IPS DF 6.9 (cell line): ENCODE results near the gene SCN10A.

Source experiments
- DNase-seq: peaks from one replicate; pipeline ENCODE4 v3.0.0-alpha.2; 2013; ENCODE audit warnings: low read depth, low spot score
- H3K27ac ChIP-seq: one replicate; pipeline ENCODE4 v1.5.1; 2013; ENCODE audit warnings: low read length, control low read depth
- H3K27me3 ChIP-seq: 2 replicates; pipeline ENCODE4 v1.6.1; 2013; ENCODE audit warnings: mild to moderate bottlenecking, low read length; ENCODE audit not compliant: control insufficient read depth, insufficient read depth
- H3K36me3 ChIP-seq: 2 replicates; pipeline ENCODE4 v1.6.1; 2013; ENCODE audit warnings: low read length; ENCODE audit not compliant: control insufficient read depth, insufficient read depth
- H3K4me1 ChIP-seq: 2 replicates; pipeline ENCODE4 v1.6.1; 2013; ENCODE audit warnings: low read length; ENCODE audit not compliant: control insufficient read depth, insufficient read depth
- H3K4me3 ChIP-seq: 2 replicates; pipeline ENCODE4 v1.5.1; 2013; ENCODE audit warnings: mild to moderate bottlenecking, low read length
- H3K9me3 ChIP-seq: 2 replicates; pipeline ENCODE4 v1.6.1; 2013; ENCODE audit warnings: low read length, inconsistent platforms; ENCODE audit not compliant: control insufficient read depth, insufficient read depth
- WGBS: extraction: QIAGEN DNeasy Blood & Tissue Kit; methylation state at CpG from one replicate; pipeline ENCODE4 v1.1.7; 2013; ENCODE audit warnings: mixed read lengths, missing lambda C conversion rate; ENCODE audit not compliant: insufficient read length, insufficient coverage; 5-methylcytosine and 5-hydroxymethylcytosine counted together

SCN10A gene

DNA sequence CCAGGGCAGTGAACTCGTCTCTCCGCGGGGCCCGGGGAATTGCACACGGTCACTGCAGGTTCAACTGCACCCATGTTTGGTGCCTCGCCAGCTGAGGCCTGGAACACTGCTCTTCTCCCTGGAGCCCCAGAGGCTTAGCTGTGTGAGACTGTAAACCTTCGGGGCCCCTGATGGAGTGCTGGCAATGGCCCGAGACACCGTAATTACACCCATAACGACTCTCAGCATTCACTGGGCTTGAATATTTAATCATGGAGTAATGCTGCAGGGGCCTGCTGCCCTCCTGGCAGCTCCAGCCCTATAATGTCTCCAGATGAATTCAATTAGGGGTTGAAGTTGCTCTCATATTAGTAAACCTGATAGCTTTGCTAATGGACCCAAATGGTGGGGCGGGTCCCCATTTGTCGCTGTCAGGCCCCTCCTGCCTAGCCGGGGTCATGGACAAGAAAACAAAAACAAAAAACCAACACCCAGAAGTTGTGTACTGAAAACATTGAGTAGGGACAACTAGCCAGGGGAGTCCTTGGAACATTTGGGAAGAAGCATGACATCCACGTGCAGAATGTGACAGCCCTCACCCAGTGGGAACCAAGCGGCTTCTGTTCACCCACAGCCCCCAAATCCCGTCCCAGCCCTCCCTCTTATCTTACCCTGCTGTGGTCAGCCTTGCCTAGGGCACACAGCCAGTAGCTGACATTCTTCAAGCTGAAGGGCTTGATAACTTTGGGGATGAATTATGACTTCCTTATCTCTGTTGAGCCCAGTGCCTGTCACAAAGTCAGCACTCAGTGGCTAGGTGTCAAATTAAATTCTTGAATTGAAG is 92.2 kb downstream of the SCN10A start:
- no CpG with 5 or more reads among the region's 16 CpGs for WGBS
- Histone ChIP-seq H3K4me1 (peaks cover 4% of the 10 kb centered on the region), H3K27me3 (no peaks in the 10 kb centered on the region), H3K4me3 (no peak overlapping the region), H3K27ac (no peak overlapping the region), H3K9me3 (no peaks in the 10 kb centered on the region), H3K36me3 (no peaks in the 10 kb centered on the region)
- DNase-seq: no peak

DNA sequence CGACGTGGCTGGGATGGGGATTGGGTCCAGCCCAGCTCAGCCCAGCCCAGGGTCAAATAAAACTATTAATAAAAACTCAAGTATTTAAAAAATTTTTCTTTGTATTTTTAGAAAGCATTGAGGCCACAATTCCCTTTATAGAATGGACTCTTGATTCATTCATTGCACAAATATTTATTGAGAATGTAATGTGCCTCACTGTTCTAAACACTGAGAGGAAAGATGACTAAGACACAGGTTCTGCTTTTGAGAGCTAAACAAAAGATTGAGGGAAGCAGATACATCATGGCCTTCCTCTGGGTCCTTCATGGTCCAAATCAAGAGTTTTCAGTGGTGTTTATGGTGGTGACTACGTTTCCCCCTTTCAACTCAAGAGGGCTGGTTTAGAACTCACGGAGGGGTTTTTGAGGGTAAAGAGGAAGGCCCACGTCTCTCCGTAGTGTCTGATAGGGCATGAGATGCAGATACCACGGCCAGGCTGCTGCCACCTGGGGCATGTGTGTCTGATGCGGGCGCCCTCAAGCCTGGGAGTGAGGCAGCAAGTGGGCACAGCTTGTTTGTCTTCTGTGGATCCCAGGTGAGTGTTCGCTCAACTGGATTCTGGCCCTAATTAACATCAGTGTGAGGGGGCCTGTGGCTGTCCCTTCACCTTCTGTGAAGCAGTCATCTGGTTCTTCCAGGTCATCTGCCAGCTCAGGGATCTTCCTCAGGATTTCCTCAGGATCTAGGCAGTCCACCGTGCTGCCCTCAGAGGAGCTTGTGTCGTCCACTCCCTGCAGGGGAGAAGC is 93.0 kb downstream of the SCN10A start:
- Histone ChIP-seq H3K4me3 (no peak overlapping the region), H3K4me1 (peaks cover 4% of the 10 kb centered on the region), H3K27me3 (no peaks in the 10 kb centered on the region), H3K27ac (no peak overlapping the region), H3K9me3 (no peaks in the 10 kb centered on the region), H3K36me3 (no peaks in the 10 kb centered on the region)
- DNase-seq: no peak
- WGBS: no CpG with 5 or more reads among the region's 12 CpGs

DNA sequence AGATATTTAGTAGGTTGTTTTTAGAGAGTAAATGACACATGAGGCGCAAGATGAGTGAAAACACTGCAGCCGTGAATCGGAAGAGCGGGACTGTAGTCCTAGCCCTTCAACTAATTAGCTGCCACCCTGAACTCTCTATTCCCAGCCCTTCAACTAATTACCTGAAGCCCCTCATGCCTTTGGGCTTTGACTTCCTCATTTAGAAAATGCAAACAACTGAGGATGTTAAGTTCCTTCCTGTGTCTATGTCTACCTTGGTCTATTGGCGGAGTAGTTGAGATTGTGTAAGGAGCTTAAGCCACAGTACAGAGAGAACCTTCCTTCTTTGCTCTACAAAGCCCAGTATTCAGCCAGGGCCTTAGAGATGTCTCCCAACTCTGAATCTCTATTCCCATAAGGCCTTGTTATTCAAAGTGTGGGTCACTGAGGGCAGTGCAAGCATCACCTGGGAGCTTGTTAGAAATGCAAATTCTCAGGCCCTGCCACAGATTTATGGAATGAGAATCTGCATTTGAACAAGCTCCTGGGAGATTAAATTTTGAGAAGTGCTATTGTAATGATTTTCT is 94.7 kb downstream of the SCN10A start:
- H3K36me3 ChIP-seq: no peaks in the 10 kb centered on the region
- no CpG with 5 or more reads among the region's 5 CpGs for WGBS

DNA sequence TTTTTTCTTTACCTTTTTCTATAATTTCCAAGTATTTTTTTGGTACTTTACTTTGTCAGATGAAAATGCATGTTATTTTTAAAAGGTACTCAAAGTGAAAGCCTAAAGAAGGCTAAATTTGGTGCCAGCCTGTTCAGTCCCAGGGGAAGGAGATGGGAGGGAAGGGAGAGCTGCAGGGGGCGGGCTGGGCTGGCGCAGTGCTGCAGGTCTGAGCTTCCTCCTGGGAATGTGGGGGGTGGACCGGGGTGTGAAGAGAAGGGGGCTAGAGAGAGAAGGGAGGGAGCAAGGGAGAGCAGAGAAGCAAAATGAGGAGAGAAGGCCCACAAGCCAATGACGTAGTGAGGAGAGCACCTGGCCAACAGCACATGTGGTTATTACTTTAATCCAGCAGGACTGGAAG is 95.6 kb downstream of the SCN10A start:
- WGBS: no CpG with 5 or more reads among the region's 4 CpGs
- DNase-seq: no peak

More for the DNA sequence above, 94.7 kb downstream of the SCN10A start:
- no peak for DNase-seq
- H3K9me3 ChIP-seq: no peaks in the 10 kb centered on the region
- no peak overlapping the region for H3K4me3 ChIP-seq
- no peaks in the 10 kb centered on the region for H3K27me3 ChIP-seq
- no peak overlapping the region for H3K27ac ChIP-seq
- H3K4me1 ChIP-seq: peaks cover 4% of the 10 kb centered on the region

DNA sequence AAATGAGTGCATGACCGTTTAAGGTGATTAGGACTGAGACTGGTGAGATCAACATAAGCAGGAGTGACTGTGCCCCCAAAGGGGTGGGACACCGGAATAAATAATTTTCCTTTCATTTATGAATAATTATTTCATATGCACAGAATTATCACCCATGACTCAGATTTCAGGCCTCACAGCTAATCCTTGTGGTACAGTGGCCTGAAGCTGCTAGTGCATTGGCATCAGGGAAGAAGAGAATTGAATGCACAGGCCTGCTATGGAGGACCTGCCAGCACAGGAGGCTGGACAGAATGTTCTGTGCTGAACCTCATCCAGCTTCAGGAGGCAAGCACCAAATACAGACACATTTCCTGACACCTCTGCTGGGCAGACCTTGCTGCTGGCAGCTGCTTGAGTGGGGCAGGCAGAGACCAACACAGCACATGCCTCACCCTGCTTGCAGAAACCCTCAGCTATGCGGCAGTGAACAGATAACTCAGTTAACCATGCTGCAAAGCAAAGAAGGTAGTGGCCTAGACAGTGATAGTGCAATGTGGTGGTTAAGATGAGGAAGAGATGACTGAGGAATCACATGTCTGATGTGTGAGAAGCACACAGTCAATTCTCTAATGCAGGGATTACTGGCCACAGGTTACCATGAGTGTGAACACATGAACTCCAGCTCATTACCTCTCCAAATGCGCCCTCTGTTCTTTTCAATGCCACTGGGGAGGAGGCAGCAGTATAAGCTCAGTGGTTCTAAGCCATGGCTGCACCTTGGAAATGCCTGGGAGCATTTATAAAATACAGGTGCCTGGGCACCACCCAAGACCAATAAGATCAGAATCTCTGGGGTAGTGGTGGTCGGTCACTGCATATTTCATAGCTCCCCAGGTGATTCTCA is 98.4 kb downstream of the SCN10A start:
- WGBS: 100% methylated on average over 1 of the region's 5 CpGs
- no peak overlapping the region for H3K27ac ChIP-seq
- H3K4me1 ChIP-seq: peaks cover 4% of the 10 kb centered on the region
- no peaks in the 10 kb centered on the region for H3K9me3 ChIP-seq
- H3K36me3 ChIP-seq: no peaks in the 10 kb centered on the region
- no peaks in the 10 kb centered on the region for H3K27me3 ChIP-seq
- no peak overlapping the region for H3K4me3 ChIP-seq
- DNase-seq: no peak

More for the DNA sequence above, 95.6 kb downstream of the SCN10A start:
- Histone ChIP-seq H3K4me1 (peaks cover 4% of the 10 kb centered on the region), H3K36me3 (no peaks in the 10 kb centered on the region), H3K27ac (no peak overlapping the region), H3K9me3 (no peaks in the 10 kb centered on the region), H3K27me3 (no peaks in the 10 kb centered on the region), H3K4me3 (no peak overlapping the region; the same call in 1 of the 2 replicates)

DNA sequence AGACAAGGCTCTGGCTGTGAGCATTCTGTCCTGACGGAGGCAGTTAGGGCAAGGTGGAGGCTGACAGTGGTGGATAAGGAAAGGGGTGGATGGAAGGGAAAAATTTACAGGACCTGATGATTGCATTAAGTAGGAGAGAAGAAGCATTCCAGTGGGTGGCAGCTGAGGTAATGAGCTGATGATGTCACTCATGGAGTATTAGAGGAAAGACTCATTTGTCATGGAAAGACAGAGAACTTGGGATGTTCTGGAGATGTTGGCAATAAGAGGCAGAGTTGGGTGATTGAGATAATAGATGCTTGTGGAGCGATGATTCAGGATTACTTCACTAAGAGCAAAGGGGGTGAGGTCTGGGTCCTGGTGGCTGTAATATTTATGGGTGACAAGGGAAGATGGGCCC is 102.9 kb downstream of the SCN10A start:
- no CpG with 5 or more reads among the region's 2 CpGs for WGBS
- Histone ChIP-seq H3K9me3 (no peaks in the 10 kb centered on the region), H3K36me3 (no peaks in the 10 kb centered on the region), H3K27me3 (no peaks in the 10 kb centered on the region), H3K4me1 (no peaks in the 10 kb centered on the region), H3K27ac (no peak overlapping the region), H3K4me3 (no peak overlapping the region)
- DNase-seq: no peak

DNA sequence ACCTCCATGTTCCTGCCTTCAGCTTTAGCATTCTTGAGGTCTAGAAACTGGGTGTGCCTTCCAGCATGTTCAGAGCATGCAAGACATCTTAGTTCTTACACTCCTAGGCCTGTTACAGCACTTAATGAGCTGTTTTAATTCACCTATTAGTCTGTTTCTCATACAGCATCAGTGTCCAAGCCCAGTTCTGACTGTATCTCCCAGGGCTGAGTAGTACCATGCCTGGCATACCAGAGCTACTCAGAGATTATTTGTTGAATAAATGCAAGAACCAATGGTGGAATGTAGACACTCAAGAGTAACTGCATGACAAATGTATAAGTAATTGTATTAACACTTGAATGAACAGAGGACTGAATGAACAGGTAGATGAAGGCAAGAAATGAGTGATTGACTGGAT is 104.7 kb downstream of the SCN10A start:
- Histone ChIP-seq H3K36me3 (no peaks in the 10 kb centered on the region), H3K4me1 (no peaks in the 10 kb centered on the region), H3K27me3 (no peaks in the 10 kb centered on the region), H3K9me3 (no peaks in the 10 kb centered on the region), H3K27ac (no peak overlapping the region), H3K4me3 (no peak overlapping the region)
- no peak for DNase-seq

DNA sequence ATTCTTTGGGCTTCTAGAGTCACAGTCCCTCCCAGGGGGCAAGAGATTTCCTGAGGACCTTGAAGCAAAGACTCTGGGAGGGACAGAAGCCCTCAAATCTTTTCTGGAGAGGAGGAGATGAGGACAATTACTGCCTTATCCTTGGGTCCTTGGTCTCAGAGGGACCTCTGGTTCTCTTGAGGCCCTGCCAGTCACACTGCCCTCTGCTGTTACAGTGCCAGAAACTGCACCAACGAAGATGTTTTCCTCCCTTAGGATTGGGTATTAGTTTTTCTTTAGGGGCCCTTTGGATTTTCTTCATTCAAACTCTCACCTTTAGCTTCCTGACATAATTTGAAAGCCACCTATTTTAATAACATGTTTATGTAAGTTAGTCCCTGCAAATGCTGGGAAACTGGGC is 108.3 kb downstream of the SCN10A start:
- H3K9me3 ChIP-seq: no peaks in the 10 kb centered on the region
- no peak for DNase-seq
- H3K27me3 ChIP-seq: no peaks in the 10 kb centered on the region
- H3K4me3 ChIP-seq: no peak overlapping the region
- no peaks in the 10 kb centered on the region; the same call in 1 of the 2 replicates for H3K36me3 ChIP-seq
- H3K4me1 ChIP-seq: no peaks in the 10 kb centered on the region
- no peak overlapping the region for H3K27ac ChIP-seq
- no CpG with 5 or more reads among the region's 1 CpG for WGBS

DNA sequence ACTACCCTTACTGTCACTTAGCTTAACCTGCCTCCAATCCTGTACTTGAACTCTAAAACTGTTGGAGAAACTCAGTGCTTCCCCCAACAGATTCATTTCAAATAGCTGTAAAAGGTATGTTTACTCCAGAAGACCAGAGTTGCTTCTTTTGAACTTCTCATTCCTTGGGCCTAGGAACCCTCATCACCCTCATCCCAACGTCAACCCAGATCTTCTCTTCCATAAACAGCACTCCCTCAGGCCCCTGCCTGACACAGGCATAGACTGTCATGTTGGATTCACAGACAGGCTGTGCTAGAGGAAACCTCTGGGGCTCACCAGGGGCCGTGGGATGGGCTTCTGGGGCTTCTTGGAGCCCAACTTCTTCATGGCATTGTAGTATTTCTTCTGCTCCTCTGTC is 109.1 kb downstream of the SCN10A start:
- DNase-seq: no peak
- no peaks in the 10 kb centered on the region for H3K4me1 ChIP-seq
- H3K9me3 ChIP-seq: no peaks in the 10 kb centered on the region
- H3K4me3 ChIP-seq: no peak overlapping the region
- no peaks in the 10 kb centered on the region; the same call in 1 of the 2 replicates for H3K36me3 ChIP-seq
- no peak overlapping the region for H3K27ac ChIP-seq
- no CpG with 5 or more reads among the region's 2 CpGs for WGBS
- no peaks in the 10 kb centered on the region for H3K27me3 ChIP-seq

DNA sequence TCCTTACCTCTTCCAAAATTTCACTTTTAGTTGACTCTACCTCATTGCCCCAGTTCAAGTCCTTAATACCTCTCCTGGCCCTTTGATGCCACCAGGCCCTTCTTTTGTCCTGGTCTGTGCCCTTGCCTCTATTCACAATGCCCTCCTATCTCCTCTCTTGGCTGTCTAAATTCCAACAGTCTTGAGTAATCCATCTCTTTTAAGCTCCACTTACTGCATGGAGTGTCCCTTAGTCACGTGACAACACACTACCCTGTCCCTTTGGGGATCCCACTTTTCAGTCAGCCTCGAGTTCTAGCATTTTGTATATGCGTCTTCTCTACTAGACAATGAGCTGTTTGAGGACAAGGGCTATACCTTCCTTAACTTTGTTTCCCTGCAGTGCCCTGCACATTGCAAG is 113.8 kb downstream of the SCN10A start:
- WGBS: no CpG with 5 or more reads among the region's 3 CpGs
- H3K36me3 ChIP-seq: no peaks in the 10 kb centered on the region; the same call in 1 of the 2 replicates
- H3K4me1 ChIP-seq: no peaks in the 10 kb centered on the region
- no peak for DNase-seq
- no peak overlapping the region for H3K27ac ChIP-seq
- no peaks in the 10 kb centered on the region for H3K27me3 ChIP-seq
- no peak overlapping the region for H3K4me3 ChIP-seq
- H3K9me3 ChIP-seq: no peaks in the 10 kb centered on the region
